ENCODE data around the gene CC2D1B. TPM values are rescaled to one million over a fixed set of nuclear protein-coding genes. Genes with fewer than 3 reads are reported as not detected.

The CC2D1B gene
- polyA plus RNA-seq, 3 donors, result 1.7 to 17.5 (median 2.4) TPM

DNA sequence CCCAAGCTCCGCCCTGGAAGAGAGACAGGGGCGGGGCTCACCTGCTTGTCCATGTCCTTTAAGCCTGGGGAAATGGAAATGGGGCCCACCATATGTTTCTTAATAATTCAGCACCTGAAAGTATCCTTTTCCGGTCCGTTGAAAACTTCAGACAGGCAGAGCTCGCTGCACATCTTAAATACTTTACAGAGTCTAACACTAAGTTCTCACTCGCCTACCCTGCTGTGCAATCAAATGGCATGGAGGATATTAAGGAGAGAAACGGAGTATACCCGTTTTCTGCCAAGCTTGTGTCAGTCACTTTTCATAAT lies 467 bp upstream of the CC2D1B start:
- H3K4me3 ChIP-seq (replicated peaks in 1 of 3; ENCODE audit: low read depth in 2 of 3, low read length in 3 of 3), result peak overlapping the region; percentile 80 to 95 (median 90)
- H3K27me3 ChIP-seq (ENCODE audit: control insufficient read depth in 2 of 2, insufficient read depth in 2 of 2, low read length in 2 of 2), result peaks cover 0 to 16% of the 10 kb centered on the region in 2 donors
- WGBS (ENCODE audit: insufficient coverage), result 0% methylated on average over 2 of the region's 8 CpGs
- peaks cover 23 to 34% of the 10 kb centered on the region in 2 donors for H3K36me3 Mint-ChIP-seq
- peak overlapping the region; percentile 96 to 98 for H3K4me3 Mint-ChIP-seq
- H3K4me2 ChIP-seq (replicated peaks; ENCODE audit: extremely low read depth, low read length, poor library complexity, severe bottlenecking), result peak overlapping the region; percentile 97
- DNase-seq, result no peak
- TF ChIP-seq, protein P1, sequence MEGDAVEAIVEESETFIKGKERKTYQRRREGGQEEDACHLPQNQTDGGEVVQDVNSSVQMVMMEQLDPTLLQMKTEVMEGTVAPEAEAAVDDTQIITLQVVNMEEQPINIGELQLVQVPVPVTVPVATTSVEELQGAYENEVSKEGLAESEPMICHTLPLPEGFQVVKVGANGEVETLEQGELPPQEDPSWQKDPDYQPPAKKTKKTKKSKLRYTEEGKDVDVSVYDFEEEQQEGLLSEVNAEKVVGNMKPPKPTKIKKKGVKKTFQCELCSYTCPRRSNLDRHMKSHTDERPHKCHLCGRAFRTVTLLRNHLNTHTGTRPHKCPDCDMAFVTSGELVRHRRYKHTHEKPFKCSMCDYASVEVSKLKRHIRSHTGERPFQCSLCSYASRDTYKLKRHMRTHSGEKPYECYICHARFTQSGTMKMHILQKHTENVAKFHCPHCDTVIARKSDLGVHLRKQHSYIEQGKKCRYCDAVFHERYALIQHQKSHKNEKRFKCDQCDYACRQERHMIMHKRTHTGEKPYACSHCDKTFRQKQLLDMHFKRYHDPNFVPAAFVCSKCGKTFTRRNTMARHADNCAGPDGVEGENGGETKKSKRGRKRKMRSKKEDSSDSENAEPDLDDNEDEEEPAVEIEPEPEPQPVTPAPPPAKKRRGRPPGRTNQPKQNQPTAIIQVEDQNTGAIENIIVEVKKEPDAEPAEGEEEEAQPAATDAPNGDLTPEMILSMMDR (IDR thresholded peaks at IDR 0.05), result no peak
- H3K9me3 Mint-ChIP-seq, result peaks cover 0 to 1% (median 0%) of the 10 kb centered on the region in 7 donors
- peak overlapping the region; percentile 73 to 93 for H3K27ac ChIP-seq (ENCODE audit: low read depth in 1 of 2, low read length in 2 of 2)
- peaks cover 25% of the 10 kb centered on the region for H3K4me1 Mint-ChIP-seq
- peaks cover 13% of the 10 kb centered on the region for H4K20me1 ChIP-seq (ENCODE audit: insufficient read depth, low read length)
- H3K9ac ChIP-seq (ENCODE audit: insufficient read depth, low read length, poor library complexity, severe bottlenecking), result no peak overlapping the region
- no peaks in the 10 kb centered on the region for H3K9me3 ChIP-seq (replicated peaks in 1 of 2; ENCODE audit: control insufficient read depth in 1 of 2, insufficient read depth in 1 of 2, low read length in 2 of 2)
- peak overlapping the region; percentile 80 for H2AFZ ChIP-seq (ENCODE audit: insufficient read depth, low read depth, low read length, poor library complexity, severe bottlenecking)
- H3K27ac Mint-ChIP-seq, result peak overlapping the region; percentile 42 to 97 (median 80)
- H3K27me3 Mint-ChIP-seq (ENCODE audit: low read depth in 3 of 3), result peaks cover 9 to 20% (median 12%) of the 10 kb centered on the region in 3 donors
- intact Hi-C loops (cut with micrococcal nuclease), result no loop called here
- H3K79me2 ChIP-seq (ENCODE audit: insufficient read depth, low read length), result peaks cover 32% of the 10 kb centered on the region
- H3K4me1 ChIP-seq (ENCODE audit: control insufficient read depth in 1 of 2, insufficient read depth in 2 of 2, low read length in 2 of 2), result peaks cover 23 to 30% of the 10 kb centered on the region in 2 donors
- H3K36me3 ChIP-seq (replicated peaks in 1 of 2; ENCODE audit: control insufficient read depth in 1 of 2, insufficient read depth in 2 of 2, low read length in 2 of 2), result peaks cover 13 to 29% of the 10 kb centered on the region in 2 donors

DNA sequence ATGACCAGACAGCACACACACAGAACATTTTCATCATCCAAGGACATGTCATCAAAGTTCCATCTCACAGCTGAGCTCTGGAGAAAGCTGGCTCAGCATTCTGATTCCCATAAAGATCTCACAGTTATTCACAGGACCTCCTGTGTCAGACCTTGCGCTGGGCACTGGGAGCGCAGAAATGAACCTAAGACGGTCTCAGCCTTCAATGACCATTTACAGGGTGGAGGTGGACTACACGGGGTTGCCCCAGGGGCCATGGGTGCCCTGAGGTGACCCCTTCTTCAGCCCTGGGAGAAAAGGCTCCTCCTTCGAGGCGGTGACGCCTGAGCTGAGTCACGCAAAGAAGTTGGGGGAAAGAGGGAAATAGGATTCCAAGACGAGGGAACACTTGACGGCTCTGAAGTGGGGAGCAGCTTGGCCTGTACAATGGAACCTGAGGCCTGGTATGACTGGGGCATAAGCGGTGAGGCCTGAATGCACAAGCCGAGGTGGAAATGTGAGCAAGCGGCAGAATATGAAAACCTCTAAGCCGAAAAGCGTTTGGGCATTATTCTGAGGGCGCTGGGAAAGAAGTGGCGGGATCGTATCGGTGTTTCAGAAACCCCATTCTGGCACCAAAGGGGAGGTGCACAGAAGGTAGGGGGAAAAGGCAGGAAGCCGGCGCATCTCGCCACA lies 797 bp downstream of the CC2D1B start:
- H3K9me3 ChIP-seq (replicated peaks in 1 of 2; ENCODE audit: control insufficient read depth in 1 of 2, insufficient read depth in 1 of 2, low read length in 2 of 2), result no peaks in the 10 kb centered on the region
- H3K27ac Mint-ChIP-seq, result peak overlapping the region; percentile 94 to 97 (median 97)
- under 1% methylated on average over 19 of the region's 22 CpGs for WGBS (ENCODE audit: insufficient coverage)
- H3K27ac ChIP-seq (ENCODE audit: low read depth in 1 of 2, low read length in 2 of 2), result peak overlapping the region; percentile 73 to 93
- peak overlapping the region; percentile 80 to 95 (median 90) for H3K4me3 ChIP-seq (replicated peaks in 1 of 3; ENCODE audit: low read depth in 2 of 3, low read length in 3 of 3)
- H3K79me2 ChIP-seq (ENCODE audit: insufficient read depth, low read length), result peaks cover 32% of the 10 kb centered on the region
- peak overlapping the region; percentile 97 for H3K4me2 ChIP-seq (replicated peaks; ENCODE audit: extremely low read depth, low read length, poor library complexity, severe bottlenecking)
- H2AFZ ChIP-seq (ENCODE audit: insufficient read depth, low read depth, low read length, poor library complexity, severe bottlenecking), result peak overlapping the region; percentile 80
- H3K36me3 ChIP-seq (replicated peaks in 1 of 2; ENCODE audit: control insufficient read depth in 1 of 2, insufficient read depth in 2 of 2, low read length in 2 of 2), result peaks cover 25 to 38% of the 10 kb centered on the region in 2 donors
- H3K36me3 Mint-ChIP-seq, result peaks cover 33 to 39% of the 10 kb centered on the region in 2 donors
- H3K9me3 Mint-ChIP-seq, result peaks cover 0 to 2% (median 0%) of the 10 kb centered on the region in 7 donors
- peak overlapping the region; percentile 96 for H3K9ac ChIP-seq (ENCODE audit: insufficient read depth, low read length, poor library complexity, severe bottlenecking)
- H3K27me3 Mint-ChIP-seq (ENCODE audit: low read depth in 3 of 3), result peaks cover 11 to 17% (median 12%) of the 10 kb centered on the region in 3 donors
- peak; percentile 56 to 83 (median 67) for DNase-seq
- peaks cover 23 to 30% of the 10 kb centered on the region in 2 donors for H3K4me1 ChIP-seq (ENCODE audit: control insufficient read depth in 1 of 2, insufficient read depth in 2 of 2, low read length in 2 of 2)
- TF ChIP-seq, protein P1 (IDR thresholded peaks at IDR 0.05), result no peak
- peaks cover 25% of the 10 kb centered on the region for H3K4me1 Mint-ChIP-seq
- intact Hi-C loops (cut with micrococcal nuclease), result loop anchor here (1.0 to 2.0 kb wide), 3 partner anchors 39 to 308 kb away; partner anchors contain the start of genes ORC1 (in 2 of the 2), PRPF38A (in 2 of the 2) and BTF3L4 (in 1 of the 2)
- H3K27me3 ChIP-seq (ENCODE audit: control insufficient read depth in 2 of 2, insufficient read depth in 2 of 2, low read length in 2 of 2), result peaks cover 0 to 16% of the 10 kb centered on the region in 2 donors
- H3K4me3 Mint-ChIP-seq, result peak overlapping the region; percentile 96 to 98
- peaks cover 13% of the 10 kb centered on the region for H4K20me1 ChIP-seq (ENCODE audit: insufficient read depth, low read length)

Data from CD14-positive monocyte (primary cell).